ENCODE data around the gene SCIMP.

DNA sequence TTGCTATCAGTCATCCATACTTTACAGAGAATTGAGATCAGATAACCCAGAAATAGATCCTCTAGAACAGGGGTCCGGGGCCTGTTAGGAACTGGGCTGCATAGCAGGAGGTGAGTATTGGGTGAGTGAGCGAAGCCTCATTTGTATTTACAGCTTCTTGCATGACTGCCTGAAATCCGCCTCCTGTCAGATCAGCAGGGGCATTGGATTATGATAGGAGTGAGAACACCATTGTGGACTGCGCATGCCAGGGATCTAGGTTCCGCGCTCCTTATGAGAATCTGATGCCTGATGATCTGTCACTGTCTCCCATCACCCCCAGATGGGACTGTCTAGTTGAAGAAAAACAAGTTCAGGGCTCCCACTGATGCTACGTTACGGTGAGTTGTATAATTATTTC lies 13.0 kb upstream of the SCIMP start:
- TF ChIP-seq ZFX (IDR thresholded peaks at IDR 0.05; ENCODE audit: borderline replicate concordance) = no peak
- TF ChIP-seq, protein P1, sequence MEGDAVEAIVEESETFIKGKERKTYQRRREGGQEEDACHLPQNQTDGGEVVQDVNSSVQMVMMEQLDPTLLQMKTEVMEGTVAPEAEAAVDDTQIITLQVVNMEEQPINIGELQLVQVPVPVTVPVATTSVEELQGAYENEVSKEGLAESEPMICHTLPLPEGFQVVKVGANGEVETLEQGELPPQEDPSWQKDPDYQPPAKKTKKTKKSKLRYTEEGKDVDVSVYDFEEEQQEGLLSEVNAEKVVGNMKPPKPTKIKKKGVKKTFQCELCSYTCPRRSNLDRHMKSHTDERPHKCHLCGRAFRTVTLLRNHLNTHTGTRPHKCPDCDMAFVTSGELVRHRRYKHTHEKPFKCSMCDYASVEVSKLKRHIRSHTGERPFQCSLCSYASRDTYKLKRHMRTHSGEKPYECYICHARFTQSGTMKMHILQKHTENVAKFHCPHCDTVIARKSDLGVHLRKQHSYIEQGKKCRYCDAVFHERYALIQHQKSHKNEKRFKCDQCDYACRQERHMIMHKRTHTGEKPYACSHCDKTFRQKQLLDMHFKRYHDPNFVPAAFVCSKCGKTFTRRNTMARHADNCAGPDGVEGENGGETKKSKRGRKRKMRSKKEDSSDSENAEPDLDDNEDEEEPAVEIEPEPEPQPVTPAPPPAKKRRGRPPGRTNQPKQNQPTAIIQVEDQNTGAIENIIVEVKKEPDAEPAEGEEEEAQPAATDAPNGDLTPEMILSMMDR (IDR thresholded peaks at IDR 0.05) = no peak

Measured in 22Rv1 (cell line).